Epidermal melanocyte (primary cell): ENCODE results near the gene MASP2.
"Not testable (repeated sequence)": the region's sequence is repeated elsewhere in the genome, so short reads cannot be mapped to it uniquely, and the experiment has no call there.

Source experiments
- DNase-seq: peaks from one replicate; pipeline ENCODE4 v3.0.0; 2011; ENCODE audit warnings: low spot score; ENCODE audit not compliant: insufficient read length

The MASP2 gene

DNA sequence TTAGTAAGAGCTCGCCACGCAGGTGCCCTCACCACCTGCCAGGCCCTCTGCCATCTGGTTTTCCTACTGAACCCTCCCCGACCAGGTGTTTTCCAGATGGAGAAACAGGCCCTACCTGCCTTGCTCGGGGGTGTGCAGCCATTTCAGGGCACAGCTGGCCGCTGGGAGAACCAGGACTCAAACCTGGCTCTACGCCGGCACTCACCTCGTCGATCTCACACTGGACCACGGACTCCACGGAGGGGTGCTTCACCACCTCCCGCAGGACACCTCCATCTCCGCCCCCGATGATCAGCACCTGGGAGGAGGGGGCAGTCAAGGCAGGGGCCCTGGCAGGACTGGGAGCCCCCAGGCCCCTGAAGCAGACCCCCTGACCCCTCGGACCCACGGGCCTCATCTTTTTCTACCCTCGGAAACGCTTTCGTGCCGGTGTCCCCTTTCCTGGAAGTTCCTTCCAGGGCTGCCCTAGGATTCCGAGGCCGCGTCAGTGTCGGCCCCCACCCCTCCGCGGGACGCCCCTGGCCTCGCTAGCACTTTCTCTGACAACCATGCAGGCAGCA is 11.6 kb upstream of the MASP2 start:
- DNase-seq, result no peak

DNA sequence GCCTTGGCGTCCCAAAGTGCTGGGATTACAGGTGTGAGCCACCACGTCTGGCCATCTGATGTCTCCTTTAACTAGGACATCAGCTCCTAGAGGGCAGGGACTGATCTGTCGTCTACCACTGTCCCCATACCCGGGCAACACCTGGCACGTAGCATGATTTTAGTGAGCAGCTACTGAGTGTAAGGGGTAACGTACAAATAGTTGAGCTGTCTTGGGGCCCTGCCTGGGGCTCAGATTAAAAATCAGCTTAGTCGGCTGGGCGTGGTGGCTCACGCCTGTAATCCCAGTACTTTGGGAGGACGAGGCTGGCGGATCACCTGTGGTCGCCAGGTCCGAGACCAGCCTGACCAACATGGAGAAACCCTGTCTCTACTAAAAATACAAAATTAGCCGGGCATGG is 11.0 kb upstream of the MASP2 start:
- DNase-seq, result no peak

DNA sequence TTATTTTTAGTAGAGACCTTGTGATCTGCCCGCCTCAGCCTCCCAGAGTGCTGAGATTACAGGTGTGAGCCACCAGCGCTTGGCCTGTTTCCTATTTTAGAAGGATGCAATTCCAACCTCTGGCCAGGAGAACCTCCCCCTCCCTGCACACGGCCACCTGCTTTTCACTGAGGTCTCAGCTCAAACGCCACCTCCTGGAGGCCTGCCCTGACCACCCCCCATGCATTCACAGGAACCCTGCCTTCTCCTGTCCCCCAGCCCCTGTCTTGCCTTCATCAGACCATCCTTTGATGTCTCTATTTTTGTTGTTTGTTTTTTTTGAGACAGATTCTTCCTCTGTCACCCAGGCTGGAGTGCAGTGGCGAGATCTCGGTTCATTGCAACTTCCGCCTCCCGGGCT is 10.4 kb upstream of the MASP2 start:
- DNase-seq, result no peak

DNA sequence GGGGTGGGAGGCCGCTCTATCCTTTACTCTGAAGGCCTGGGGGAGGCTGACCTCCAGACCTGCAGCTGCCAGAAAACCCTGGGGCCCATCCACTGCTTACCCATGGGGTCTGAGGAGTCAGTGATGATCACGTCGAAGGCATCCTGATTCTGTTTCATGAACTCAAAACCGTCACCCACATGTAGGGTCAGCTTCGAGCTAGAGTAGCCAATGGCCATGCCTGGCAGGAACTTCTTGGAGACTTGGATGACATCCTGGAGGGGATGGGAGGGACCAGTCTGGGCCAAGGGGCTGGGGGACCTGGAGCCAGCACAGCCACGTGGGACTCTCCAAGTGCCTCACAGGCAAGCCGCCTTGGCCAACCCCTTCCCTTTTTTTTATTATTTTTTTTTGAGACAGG is 9.5 kb upstream of the MASP2 start:
- DNase-seq, result no peak

DNA sequence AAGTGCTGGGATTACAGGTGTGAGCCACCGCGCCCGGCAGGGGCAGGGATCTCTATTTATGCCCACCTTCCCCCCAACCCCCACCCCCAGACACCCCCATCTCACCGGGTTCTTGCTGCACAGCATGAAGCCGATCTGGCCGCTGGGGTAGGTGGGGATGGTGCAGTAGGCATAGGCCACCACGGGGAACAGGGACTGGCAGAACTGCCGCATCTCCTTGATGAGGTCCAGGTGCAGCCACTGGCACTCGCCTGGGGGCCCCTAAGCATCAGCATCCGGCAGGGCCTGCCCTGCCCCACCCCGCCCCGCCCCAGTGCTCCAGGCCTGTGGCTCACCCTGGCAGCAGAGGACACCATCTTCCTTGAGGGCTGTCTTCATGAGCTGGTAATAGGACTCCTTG is 8.6 kb upstream of the MASP2 start:
- no peak for DNase-seq

DNA sequence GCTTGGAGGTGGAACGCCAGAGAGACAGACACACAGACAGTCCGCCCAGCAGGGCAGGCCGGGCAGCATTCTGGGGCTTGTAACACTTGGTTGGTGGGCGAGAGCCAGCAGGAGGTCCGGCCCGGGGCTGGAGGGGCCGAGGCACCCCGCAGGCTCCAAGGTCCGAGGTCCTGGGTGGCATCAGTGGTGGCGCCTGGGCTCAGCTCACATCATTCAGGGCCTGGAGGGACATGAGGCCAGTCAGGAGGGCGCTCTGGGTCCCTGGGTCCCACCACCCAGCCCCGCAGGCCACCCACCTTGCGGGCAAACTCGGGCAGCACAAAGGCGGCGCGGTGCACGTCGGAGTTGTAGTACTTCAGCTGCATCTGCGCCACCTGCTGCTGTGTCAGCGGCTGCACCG is 7.6 kb upstream of the MASP2 start:
- DNase-seq, result no peak

DNA sequence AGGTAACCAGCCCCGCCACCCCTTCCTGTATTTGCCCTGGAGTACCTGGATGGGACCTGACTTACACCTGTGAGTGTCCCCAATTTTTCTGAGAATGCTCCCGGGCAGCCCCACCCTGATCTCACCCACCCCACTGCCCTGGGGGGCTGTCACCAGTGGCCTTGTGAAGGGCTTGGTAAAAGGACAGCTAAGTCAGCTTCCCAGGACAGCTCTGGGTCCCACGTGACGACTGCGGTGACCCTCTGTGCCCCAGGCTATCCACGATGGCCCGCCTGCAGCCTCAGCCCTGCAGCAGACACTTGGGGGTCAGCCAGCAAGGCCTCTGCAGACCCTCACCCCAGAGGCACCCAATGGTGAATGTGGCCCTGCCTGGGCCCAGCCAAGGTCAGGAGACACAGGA is 7.1 kb upstream of the MASP2 start:
- DNase-seq, result no peak

DNA sequence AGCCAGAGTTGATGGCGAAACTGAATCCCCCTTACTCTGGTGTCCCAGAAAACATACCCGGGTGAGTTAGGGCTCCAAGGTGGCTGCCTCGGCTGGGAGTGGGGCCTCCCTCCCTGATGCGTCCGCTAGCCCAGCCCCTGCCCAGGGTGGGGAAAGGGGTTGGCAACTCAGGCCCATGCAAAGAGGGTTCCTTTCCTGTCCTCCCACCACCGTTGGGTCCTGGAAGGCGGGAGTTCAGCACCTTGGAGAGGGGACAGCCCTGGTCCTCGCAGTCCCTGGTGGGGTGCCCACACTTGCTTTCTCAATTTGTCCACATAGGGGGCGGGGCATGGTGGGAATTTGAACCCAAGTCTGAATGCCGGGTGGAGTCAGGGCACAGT is 6.7 kb upstream of the MASP2 start:
- DNase-seq, result no peak

DNA sequence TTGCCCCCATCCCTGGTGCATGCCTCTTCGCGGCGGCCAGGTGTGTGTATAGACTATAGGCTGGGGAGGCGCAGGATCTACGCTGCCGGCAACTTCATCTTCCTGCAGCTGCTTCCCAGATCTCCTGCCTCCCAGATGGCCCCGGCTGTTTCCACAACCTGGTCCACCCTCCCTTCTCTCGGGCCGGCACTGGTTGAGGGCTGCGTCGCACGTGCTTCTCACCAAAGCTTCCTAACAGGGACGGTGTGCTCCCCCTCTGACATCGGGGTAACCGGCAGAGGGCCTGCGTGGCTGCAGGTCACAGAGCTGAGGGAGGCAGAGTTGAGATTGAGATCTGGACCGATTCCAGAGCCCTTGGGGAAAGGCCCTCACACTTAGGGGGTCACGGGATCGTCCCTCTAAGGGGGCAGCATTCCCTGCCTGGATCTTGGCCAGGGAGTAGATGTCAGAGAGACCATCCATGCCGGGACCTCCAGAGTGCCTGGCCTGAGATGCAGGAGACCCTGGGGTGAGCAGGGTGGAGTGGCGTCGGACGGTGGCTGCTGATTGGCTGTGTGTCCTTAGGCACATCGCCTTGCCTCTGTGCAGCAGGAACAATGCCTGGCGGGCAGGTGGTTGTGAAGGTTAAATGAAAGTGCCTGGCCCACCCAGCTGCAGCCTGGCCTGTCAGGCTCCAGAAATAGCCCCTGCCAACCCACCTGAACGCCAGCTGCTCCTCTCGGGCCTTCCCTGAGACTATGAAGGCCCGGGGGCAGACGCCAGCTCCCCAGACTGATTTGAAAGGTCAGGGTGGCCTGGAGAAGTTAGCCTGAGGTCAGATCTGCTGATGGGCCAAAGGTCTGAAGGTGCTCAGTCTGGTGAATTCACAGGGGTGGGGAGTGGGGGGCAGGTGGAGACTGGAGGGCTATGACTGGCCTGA is 6.1 kb upstream of the MASP2 start:
- DNase-seq, result no peak

DNA sequence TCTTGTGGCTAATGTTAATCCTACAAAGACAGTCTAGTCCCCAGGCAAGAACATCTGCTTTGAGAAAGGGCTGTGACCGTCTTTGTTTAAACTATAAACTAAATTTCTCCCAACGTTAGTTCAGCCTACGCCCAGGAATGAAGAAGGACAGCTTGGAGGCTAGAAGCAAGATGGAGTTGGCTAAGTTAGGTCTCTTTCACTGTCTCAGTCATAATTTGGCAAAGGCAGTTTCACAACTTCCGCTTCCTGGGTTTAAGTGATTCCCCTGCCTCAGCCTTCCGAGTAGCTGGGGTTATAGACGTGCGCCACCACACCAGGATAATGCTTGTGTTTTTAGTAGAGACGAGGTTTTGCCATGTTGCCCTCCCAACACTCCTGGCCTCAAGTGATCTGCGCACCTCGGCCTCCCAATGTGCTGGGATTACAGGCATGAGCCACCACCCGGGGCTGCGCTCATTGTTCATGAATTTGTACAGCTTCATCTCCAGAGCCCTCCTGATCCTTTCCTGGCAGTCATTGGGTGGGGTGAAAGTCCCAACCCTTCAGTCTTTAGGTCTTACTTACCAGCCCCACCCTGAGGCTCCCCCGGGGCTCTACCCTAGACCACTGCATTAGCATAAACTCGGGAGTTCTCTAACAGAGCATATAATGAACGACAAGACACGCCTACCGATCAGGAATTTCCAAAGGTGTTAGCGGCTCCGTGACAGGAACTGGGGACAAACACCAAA is 4.9 kb upstream of the MASP2 start:
- DNase-seq, result no peak

DNA sequence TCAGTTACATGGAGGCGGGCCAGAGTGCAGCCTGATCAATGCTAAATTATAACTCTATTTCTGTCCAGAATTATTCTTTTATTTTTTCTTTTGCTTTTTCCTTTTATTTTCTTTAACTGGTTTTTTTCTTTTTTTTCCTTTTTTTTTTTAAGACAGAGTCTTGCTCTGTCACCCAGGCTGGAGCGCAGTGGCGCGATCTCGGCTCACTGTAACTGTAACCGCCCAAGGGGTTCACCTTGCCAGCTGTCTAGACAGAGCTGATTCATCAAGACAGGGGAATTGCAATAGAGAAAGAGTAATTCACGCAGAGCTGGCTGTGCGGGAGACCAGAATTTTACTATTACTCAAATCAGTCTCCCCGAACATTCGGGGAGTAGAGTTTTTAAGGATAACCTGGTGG is 4.1 kb upstream of the MASP2 start:
- not testable (repeated sequence) for DNase-seq

DNA sequence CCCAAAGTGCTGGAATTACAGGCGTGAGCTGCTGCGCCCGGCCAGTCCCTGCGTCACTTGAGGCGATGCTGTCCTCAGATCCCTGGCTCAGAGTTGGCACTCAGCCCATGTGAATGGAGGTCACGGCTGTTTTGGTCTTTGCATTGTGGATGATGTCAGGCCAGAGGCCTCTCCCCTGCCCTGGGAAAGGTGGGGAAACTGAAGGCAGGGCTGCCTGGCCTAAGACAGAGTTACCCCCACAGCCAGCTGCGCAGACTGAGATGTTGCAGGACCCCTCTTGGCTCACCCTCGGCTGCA is 821 bp downstream of the MASP2 start:
- DNase-seq, result no peak

DNA sequence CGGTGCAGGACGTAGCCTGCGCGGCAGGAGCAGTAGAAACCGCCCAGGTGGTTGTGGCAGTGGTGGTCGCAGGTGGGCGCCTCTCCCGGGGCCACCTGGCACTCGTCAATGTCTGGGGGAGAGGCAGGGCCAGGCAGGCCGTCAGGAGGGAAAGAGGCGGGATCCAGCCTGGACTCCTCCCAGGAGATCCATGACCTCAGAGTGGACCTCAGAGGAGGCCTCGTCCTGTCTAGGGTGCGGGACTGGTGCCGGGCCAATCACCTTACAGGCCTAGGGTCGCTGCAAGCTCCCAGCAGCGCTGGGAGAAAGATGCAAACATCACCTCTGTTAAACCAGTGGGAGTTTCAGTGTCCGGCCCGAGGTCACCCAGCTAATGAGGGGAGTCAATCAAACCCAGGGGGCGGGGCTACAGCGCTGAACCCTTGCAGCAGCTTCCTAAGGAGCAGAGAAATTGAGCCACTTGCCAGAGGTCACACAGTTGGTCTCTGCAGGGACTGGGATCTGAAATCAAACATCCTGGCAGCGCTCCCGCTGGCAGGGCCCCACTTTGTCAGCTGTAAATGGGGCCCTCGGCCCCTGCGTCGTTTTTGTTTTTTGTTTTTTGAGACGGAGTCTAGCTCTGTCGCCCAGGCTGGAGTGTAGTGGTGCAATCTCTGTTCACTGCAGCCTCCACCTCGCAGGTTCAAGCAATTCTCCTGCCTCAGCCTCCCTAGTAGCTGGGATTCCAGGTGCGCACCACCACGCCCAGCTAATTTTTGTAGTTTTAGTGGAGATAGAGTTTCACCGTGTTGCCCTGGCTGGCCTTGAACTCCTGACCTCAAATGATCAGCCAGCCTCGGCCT is 1.4 kb downstream of the MASP2 start:
- DNase-seq, result peak; percentile 15

DNA sequence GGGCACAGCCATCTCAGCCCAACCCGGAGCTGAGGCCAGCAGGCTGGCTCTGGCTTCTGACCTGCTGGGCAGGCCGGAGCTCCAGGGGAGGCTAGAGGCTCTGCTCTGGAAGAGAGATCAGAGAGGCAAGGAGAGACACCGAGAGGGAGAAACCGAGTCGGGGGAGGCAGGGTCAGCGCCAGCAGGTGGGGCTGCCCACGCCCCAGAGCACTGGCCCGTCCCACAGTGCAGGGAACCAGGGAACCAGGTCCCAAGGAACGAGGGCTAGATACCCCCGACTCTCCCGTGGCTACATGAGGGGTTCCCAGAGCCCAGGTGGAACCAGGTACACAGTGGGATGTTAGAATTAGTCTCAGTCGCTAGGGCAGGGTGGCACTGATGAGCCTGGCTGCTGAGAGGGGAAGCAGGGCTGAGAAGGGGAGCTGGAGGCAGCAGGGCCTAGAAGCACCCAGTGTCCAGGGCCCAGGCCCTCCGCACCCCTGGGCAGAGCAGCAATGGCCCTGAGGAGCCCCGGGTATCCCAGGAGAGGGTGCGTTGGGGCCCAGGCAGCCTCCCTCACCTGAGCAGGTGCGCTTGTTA is 2.1 kb downstream of the MASP2 start:
- DNase-seq, result peak; percentile 3

DNA sequence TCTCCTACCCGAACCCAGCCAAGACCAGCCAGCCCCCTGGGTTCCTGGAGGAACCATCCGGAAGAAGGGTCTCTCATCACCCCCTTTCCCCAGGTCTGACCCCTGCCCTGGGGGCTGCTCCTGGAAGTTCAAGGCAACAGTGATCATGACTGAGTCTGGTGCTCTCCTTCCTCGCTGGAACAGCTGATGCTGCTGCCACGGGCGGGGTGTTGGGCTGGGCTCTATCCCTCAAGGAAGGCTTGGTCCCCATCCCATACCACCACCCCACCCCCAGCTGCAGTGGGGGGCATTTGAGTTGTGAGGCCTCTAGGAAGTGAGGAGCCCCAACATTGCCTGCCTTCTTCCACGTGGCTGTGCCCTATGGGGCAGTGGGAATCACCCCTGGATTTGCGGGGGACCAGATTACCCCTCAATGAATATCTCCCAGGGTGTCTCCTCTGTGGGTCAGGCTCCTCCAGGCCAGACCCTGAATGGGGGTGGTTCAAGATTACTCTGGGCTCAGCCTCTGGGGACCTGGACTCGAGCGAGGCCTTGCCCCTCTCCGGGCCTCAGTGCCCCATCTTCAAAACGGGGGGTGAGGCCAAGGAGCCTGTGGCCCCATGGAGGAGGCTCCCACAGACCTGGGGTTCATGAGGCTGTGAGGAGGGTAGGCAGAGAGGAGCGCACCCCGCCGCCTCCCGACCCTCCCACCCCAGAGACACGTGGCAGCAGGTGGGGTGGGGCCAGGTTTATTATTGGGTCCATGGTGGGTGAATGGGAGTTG is 2.8 kb downstream of the MASP2 start:
- DNase-seq, result peak; percentile 4

DNA sequence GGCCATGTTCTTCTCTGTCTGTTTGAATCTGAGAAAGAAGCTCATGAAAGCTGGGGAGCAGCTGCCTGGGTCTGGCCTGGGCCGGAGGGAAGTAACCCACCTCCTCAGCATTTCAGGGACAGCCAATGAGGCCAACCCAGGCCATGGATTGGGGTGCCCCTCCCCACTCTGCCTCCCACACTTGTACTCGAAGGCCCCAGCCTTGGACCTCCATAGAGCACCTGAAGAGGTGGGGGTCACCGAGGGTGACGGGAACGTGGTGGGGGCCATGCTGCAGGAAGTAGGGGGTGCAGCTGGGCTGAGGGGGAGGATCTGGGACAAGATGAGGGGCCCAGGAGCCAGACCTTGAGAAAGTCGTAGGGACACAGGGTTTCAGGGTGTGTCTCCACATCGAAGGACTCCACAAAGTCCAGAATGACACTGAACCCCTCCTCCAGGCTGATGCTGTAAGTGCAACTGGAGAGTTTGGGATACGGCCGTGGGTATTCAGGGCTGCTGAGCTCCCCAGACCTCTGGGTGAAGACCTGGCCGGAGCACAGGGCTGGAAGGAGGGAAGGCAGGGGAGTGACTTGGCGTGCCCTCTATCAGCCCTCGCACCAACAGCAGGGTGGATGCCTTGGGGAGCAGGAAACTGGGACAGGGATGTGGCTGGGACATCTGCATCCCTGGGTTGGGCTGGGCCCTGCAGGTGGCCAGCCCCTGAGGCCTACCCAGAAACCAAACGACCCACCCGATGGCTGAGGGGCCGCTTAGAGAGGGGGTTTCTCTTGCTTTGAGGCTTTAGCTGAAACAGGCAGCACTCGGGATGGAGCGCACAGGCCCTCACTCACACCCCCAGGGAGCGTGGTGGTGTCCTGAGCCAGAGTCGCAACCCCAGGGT is 3.8 kb downstream of the MASP2 start:
- DNase-seq, result peak; percentile 5

DNA sequence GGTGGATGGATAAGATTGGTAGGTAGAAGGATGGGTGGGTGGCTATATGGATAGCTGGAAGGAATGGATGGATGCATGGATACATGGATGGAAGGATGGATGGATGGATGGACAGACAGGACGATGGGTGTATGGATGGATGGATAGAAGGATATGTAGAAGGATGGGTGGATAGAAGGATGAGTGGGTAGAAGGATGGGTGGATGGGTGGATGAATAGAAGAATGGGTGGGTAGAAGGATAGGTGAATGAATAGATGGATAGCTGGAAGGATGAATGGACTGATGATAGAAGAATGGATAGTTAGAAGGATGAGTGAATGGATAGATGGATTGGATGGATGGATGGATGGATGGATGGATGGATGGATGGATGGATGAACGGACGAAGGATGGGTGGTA is 5.0 kb downstream of the MASP2 start:
- no peak for DNase-seq

DNA sequence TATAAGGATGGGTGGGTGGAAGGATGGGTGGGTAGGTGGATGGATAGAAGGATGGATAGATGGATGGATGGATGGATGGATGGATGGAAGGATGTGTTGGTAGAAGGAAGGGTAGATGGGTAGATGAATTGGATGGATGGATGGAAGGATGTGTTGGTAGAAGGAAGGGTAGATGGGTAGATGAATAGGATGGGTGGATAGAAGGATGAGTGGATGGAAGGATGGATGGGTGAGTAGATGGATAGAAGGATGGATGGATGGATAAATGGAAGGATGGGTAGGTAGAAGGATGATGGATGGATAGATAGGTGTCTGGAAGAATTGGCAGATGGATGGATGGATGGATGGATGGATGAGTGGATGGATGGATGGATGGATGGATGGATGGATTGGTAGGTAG is 6.0 kb downstream of the MASP2 start:
- no peak for DNase-seq

DNA sequence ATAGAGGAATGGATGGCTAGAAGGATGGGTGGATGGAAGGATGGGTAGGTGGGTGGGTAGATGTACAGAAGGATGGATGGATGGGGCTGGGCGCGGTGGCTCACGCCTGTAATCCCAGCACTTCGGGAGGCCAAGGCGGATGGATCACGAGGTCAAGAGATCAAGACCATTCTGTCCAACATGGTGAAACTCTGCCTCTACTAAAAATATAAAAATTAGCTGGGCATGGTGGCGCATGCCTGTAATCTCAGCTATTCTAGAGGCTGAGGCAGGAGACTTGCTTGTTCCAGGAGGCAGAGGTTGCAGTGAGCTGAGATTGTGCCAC is 7.0 kb downstream of the MASP2 start:
- not testable (repeated sequence) for DNase-seq
